HCT116 (cell line): ENCODE measurements around the gene DLEU7.

ENCODE experiments used
- EZH2 ChIP-seq: fragments of 200-600 bp; sonication (generic); IDR thresholded peaks from 2 replicates; pipeline ENCODE4 v1.6.1; 2017; ENCODE audit warnings: antibody characterized with exemption, mixed run types
- POLR2A ChIP-seq: IDR thresholded peaks from 2 replicates; pipeline ENCODE4 v1.7.0; 2011; ENCODE audit warnings: borderline replicate concordance; ENCODE audit not compliant: insufficient read depth, insufficient read length; ENCODE audit errors: extremely low read depth
- POLR2AphosphoS5 ChIP-seq: IDR thresholded peaks from 2 replicates; pipeline ENCODE4 v1.6.1; 2011; ENCODE audit warnings: mild to moderate bottlenecking, low read depth, low read length, moderate library complexity
- ZNF274 ChIP-seq: fragments of 200-500 bp; sonication (Bioruptor generic); IDR thresholded peaks from 2 replicates; pipeline ENCODE4 v1.6.1; 2014; ENCODE audit warnings: mild to moderate bottlenecking, low read depth, low read length, inconsistent platforms
- TF ChIP-seq, protein P1 (sequence below), 3 experiments: fragments of 200-600 bp in 1 of 3; sonication (generic) in 1 of 3; IDR thresholded peaks in 2 of 3; conservative IDR thresholded peaks in 1 of 3; 2 replicates each; pipeline ENCODE4 v1.5.1; 2012 to 2017; ENCODE audit warnings: low read depth in 2 of 3, low read length in 2 of 3, antibody characterized with exemption in 1 of 3, borderline replicate concordance in 1 of 3, control low read depth in 1 of 3, mild to moderate bottlenecking in 1 of 3, mixed read lengths in 1 of 3, mixed run types in 1 of 3, moderate library complexity in 1 of 3; ENCODE audit not compliant: insufficient read depth in 1 of 3

DNA sequence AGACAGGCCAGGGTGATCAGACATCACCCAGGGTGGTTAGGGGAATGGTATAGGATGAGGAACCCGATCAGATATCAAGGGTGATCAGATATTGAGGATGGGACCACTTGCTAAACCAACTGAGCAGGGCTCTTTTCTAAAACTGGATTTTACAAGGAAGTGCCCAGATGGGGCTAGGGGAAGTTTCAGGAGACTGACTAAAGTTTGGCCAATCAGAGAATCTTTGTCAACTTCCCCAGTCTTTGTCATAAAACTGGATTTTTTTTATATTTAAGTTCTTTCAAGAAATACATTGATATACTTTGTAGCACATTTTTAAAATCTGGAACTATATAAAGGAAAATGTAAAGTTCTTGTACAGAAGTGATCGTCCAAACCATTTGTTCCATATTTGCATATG is 30.5 kb upstream of the DLEU7 start:
- TF ChIP-seq, protein P1, sequence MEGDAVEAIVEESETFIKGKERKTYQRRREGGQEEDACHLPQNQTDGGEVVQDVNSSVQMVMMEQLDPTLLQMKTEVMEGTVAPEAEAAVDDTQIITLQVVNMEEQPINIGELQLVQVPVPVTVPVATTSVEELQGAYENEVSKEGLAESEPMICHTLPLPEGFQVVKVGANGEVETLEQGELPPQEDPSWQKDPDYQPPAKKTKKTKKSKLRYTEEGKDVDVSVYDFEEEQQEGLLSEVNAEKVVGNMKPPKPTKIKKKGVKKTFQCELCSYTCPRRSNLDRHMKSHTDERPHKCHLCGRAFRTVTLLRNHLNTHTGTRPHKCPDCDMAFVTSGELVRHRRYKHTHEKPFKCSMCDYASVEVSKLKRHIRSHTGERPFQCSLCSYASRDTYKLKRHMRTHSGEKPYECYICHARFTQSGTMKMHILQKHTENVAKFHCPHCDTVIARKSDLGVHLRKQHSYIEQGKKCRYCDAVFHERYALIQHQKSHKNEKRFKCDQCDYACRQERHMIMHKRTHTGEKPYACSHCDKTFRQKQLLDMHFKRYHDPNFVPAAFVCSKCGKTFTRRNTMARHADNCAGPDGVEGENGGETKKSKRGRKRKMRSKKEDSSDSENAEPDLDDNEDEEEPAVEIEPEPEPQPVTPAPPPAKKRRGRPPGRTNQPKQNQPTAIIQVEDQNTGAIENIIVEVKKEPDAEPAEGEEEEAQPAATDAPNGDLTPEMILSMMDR (IDR thresholded peaks at IDR 0.05 in 2 of 3, conservative IDR thresholded peaks at IDR 0.05 in 1 of 3; ENCODE audit: borderline replicate concordance in 1 of 3, insufficient read depth in 1 of 3, low read depth in 2 of 3, low read length in 2 of 3): no peak
- TF ChIP-seq POLR2A: no peak
- TF ChIP-seq ZNF274: no peak
- no peak for TF ChIP-seq POLR2AphosphoS5
- no peak for TF ChIP-seq EZH2
